ENCODE measurements around the gene EFCAB5.
"Not testable (repeated sequence)": the region's sequence is repeated elsewhere in the genome, so short reads cannot be mapped to it uniquely, and the experiment has no call there.

EFCAB5 gene

DNA sequence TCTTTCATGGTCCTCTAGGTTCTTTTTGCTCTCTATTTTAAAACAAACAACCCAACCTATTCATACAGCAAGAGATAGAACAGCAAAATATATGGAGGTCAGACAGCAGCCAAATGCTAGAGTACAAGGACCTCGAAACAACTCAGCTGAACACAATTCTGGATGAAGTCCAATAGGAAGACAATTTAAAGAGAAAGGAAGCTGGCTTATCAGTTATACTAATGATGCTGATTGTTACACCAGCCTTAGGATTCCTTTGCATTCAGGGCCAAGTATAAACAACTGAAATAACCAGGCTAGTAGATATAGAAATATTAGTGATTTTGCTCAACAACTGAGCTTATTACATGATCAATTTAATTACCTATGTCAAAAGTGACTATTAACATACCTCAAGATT lies 13.9 kb upstream of the EFCAB5 start:
- TF ChIP-seq GATA1 (IDR thresholded peaks at IDR 0.05; ENCODE audit: low read depth, low read length) (no peak), POLR2A (IDR thresholded peaks at IDR 0.05; ENCODE audit: low read length) (no peak)
- DNase-seq: no peak

DNA sequence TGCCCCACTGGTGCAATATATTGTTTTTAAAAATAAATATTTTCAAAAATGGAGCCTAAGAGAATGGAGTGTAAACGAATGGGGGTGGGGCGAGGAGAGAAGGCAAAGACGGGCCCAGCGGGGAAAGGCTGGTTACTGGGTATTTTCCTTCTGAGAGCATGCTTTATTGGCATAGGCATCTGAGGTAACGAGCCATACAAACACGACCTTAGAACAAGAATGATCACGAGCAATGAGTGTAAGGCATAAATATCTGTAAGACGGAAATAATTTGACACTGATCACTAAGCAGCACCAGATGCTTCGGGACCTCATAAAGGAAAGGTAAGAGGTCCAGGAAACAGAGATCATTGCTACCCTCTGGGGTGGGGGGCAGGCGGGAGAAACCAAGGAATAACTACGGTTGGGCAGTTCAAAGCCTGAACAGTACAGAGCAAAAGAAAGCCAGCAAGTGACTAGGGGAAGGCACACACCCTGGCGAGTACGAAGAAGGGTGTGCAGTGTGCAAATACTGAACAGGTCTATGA lies 12.4 kb upstream of the EFCAB5 start:
- peak; percentile 54 to 55 for DNase-seq
- TF ChIP-seq GATA1 (IDR thresholded peaks at IDR 0.05; ENCODE audit: low read depth, low read length) (no peak), POLR2A (IDR thresholded peaks at IDR 0.05; ENCODE audit: low read length) (no peak)

DNA sequence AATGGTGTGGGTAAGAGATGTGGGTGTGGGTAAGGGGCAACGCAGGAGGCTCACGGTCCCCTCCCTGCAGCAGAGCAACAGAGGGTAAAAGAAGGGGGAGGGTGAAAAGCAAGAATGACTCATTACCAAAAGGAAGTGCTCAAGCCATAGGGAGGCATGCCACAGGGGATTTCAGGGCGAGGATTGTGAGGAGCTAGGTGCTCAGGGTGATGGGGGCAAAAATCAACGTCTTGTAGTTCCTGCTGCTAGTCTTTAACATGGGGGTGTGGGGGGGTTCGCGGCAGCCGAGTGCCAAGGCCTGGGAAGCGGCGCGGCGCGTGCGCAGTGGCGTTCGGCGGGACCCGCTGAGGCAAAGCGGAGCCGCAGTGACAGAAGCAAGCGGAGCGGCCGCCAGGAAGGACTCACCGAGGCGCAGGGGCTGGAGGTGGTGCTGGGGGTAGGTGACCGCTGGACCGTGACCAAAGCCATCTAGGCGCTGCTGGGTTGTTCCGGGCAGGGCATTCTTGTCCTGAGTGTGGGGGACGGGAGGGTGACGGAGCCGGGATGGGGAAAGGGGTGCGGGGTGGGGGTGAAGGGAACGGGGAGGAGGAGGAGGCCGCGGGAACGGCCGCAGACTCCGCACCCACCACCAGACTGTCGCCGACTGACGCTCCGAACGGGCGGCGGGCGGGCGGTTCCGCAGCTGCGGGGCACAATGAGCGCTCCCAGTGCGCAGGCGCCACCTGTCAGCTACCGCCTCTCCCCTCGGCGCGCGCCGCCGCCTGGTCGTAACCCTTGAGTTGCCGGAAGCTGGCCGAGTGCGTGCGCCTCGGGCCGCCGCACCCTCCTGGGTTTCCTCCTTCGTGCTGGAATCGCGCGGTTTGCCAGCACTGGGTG lies 11.7 kb upstream of the EFCAB5 start, which contains the start of gene SSH2:
SSH2 (minus strand) TSS at position 696 of the 876 bp plus-strand sequence; CDS start at position 468, 228 bp downstream.
- DNase-seq: peak; percentile 92 to 94
- TF ChIP-seq POLR2A (IDR thresholded peaks at IDR 0.05; ENCODE audit: low read length): peak; percentile 39
- no peak for TF ChIP-seq GATA1 (IDR thresholded peaks at IDR 0.05; ENCODE audit: low read depth, low read length)

DNA sequence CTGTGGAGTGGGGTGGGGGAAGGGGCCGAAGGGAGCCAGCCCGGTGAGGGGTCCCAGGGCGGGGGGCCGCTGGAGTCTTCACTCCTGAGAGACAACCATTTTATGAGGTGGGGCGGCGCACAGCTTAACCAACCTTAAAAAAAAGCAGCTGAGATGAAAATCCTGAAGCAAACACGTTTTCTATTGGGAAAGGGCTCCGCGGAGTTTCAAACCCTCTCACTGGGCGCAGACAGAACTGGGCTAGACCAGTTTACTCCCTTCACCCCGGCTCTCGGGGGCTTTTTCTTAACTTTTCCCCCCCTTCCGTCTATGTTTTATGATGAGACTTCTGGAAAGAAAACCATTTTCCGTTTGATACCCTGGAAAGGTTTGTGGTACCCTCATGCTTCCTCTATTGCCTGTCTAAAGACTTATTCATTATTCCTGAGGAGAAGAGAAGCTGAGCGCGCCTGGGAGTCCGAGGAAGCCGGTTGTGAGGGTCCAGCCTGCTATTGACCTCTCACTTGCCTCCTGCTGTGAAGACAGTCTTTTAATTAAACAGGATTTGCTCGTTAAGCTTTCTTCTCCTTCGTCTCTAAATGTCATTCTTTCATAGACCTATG lies 10.9 kb upstream of the EFCAB5 start:
- no peak for TF ChIP-seq GATA1 (IDR thresholded peaks at IDR 0.05; ENCODE audit: low read depth, low read length)
- no peak for TF ChIP-seq POLR2A (IDR thresholded peaks at IDR 0.05; ENCODE audit: low read length)
- peak in 1 of 2 experiments; percentile 29 for DNase-seq

DNA sequence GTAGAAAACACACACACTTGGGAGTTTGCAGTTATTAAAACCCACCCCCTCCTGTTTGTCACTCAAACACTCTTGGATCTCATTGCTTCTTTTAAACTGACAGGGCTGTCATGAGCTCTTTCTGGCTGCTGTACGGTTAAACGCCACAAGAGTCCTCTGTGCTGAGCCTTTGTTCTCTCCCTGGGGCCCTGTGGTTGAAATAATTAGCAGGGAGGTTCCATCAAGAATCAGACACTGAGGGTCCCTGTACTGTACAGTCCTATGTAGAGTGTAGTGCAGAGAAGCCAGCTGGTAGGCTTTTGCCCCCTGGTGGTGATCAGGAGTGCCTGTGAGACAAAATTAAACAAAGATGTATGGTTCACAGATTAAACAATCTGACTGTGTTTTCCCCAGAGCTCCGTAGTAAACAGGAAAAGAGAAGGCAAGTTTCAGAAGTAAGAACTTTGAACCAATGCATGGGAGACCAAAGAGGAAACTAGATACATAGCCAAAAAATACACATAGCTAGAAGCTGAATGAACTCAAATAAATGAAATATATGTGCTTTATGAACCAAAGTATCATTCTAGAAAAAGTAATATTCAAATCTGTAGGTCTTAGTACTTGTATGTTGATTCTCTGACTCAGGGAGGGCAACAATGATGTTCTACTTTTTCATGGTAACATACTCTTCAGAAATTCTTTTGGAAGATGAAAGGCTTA lies 10.1 kb upstream of the EFCAB5 start:
- no peak for TF ChIP-seq POLR2A (IDR thresholded peaks at IDR 0.05; ENCODE audit: low read length)
- TF ChIP-seq GATA1 (IDR thresholded peaks at IDR 0.05; ENCODE audit: low read depth, low read length): no peak
- DNase-seq: peak; percentile 82 to 87

DNA sequence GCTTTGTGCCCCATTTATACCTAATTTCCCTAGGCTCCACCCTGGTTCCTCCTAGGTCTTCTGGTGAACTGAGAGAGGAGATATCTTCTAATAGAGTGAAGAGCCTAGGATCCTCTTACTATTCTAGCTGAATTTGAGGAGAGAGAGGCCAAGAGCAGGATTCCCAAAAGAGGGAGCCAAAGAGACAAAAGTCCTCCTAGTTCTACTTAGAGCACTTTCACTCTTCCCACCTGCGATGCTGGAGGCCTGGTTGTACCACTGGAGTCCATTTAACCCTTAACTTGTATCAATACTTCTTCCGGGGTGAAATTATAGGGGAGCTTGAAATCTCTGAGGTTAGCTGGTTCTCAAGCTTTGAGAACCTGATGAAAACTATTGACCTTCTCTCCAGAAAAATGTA lies 8.1 kb upstream of the EFCAB5 start:
- TF ChIP-seq GATA1 (IDR thresholded peaks at IDR 0.05; ENCODE audit: low read depth, low read length) (no peak), POLR2A (IDR thresholded peaks at IDR 0.05; ENCODE audit: low read length) (no peak)
- DNase-seq: no peak

DNA sequence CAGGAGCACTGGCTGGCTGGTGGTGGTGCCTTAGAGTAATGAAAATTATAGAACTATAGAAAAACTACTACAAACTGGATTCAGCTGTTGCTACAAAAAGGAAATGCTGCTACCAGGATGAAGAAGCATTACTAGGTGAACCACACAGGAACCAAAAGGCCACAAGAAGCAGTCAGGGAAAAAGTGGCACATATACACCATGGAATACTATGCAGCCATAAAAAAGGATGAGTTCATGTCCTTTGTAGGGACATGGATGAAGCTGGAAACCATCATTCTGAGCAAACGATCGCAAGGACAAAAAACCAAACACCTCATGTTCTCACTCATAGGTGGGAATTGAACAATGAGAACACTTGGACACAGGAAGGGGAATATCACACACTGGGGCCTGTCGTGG lies 5.5 kb upstream of the EFCAB5 start:
- DNase-seq: not testable (repeated sequence)

DNA sequence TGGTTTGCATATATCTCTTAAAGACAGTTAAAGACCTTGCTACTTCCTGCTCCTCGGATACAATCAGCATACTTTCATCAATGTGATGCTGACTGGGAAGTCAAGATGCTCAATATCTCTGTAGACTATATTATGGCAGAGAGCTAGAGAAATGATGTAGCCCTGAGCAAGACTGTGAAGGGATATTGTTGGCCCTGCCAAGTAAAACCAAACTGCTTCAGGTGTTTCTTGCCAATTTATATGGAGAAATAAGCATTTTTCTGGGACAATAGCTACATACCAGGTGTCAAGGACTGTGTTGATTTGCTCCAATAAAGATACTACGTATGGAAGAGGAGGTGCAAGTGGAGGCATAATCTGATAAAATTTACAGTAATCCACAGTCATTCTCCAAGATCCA lies 4.7 kb upstream of the EFCAB5 start:
- no peak for DNase-seq
- TF ChIP-seq POLR2A (IDR thresholded peaks at IDR 0.05; ENCODE audit: low read length): no peak
- TF ChIP-seq GATA1 (IDR thresholded peaks at IDR 0.05; ENCODE audit: low read depth, low read length): no peak

DNA sequence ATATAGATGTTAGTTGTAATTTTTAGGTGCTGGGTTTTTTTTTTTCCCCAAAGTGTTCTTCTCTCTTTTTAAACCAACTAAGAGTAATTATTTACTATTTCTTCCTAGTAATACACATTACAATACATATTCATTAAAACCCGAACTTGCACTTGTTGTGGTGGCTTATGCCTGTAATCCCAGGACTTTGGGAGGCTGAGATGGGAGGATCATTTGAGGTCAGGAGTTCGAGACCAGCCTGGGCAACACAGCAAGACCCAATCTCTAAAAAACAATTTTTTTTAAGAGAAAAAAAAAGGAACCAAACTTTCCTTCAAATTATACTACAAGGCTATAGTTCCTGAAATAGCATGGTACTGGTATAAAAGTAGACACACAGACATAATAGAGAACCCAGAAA lies 3.8 kb downstream of the EFCAB5 start:
- no peak for TF ChIP-seq GATA1 (IDR thresholded peaks at IDR 0.05; ENCODE audit: low read depth, low read length)
- no peak for TF ChIP-seq POLR2A (IDR thresholded peaks at IDR 0.05; ENCODE audit: low read length)
- no peak for DNase-seq

DNA sequence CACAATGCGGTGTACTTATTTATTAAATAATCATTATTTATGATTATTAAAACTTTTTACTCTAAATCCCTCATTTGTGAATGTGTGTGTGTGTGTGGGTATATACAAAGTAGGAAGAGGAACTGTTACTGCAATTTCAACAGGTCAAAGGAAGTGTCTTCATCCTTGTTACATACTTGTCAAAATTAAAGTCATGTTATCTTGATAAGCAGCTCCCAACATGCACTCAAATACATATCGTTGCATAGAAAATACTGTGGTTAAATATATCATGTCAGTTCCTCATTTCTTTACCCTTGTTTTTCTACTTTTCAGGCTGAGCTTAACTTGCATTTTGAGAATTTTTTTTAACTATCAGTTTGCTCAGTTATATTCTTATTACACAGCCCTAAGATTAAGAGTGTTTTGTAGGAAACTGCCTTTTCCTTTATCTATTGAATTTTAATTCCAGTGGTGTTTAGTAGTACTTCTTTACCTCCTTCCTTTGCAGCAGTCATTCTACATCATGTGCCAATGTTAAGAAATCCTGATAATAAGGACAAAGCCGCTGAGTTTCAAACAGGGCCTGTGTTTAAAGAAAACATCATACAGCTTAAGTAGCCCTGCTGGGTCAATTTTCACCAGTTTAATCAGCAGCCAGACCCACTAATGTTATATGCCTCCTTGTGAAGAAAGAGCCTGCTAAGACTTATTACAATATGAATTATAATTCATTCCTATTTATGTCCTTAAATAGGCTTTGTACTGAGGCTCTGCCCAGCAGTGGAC lies 7.2 kb downstream of the EFCAB5 start:
- no peak for DNase-seq
- TF ChIP-seq GATA1 (IDR thresholded peaks at IDR 0.05; ENCODE audit: low read depth, low read length) (no peak), POLR2A (IDR thresholded peaks at IDR 0.05; ENCODE audit: low read length) (no peak)

DNA sequence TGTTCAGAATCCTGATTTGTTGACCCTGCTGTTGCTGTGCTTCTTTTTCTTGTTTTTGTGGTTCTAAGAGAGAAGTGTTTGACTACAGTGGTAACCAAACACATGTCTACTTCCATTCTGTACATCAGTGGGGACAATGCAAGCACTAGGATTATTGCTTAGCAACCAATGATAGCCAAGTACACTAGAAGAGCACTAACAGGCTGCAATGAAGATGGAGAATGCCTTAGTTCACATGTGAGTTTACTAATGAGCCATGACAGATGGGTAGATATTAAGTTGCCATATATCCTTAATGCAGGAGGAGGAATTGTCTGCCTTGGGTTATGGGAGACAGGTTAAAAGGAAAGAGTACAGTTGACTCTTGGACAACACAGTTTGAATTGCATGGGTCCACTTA lies 8.3 kb downstream of the EFCAB5 start:
- no peak for DNase-seq

DNA sequence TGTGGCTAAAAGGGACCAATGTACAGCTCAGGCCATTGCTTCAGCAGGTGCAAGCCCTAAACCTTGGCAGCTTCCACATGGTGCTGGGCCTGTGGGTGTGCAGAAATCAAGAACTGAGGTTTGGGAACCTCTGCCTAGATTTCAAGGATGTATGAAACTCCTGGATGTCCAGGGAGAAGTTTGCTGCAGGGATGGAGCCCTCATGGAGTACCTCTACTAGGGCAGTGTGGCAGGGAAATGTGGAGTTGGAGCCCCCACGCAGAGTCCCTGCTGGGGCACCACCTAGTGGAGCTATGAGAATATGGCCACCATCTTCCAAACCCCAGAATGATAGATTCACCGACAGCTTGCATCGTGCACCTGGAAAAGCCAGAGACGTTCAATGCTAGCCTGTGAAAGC lies 13.0 kb downstream of the EFCAB5 start:
- TF ChIP-seq POLR2A (IDR thresholded peaks at IDR 0.05; ENCODE audit: low read length): no peak
- TF ChIP-seq GATA1 (IDR thresholded peaks at IDR 0.05; ENCODE audit: low read depth, low read length): no peak

More for the DNA sequence above, 8.3 kb downstream of the EFCAB5 start:
- TF ChIP-seq GATA1 (IDR thresholded peaks at IDR 0.05; ENCODE audit: low read depth, low read length) (no peak), POLR2A (IDR thresholded peaks at IDR 0.05; ENCODE audit: low read length) (no peak)

DNA sequence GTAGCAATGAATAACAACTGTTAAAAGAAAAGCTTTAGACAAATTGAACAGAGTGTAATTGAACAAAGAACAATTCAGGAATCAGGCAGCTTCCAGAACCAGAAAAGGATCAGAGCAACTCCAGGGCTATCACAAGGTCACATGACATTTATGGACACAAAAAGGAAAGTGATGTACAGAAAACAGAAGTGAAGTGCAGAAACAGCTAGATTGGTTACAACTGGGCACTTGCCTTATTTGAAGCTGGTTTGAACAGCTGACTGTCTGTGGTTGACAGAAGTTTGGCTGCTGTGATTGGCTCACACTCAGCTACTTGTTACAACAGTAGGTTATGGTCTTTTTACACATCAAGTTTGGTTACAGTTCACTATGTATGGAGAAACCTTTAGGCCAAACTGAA lies 14.8 kb downstream of the EFCAB5 start:
- TF ChIP-seq GATA1 (IDR thresholded peaks at IDR 0.05; ENCODE audit: low read depth, low read length) (no peak), POLR2A (IDR thresholded peaks at IDR 0.05; ENCODE audit: low read length) (no peak)
- no peak for DNase-seq

More for the DNA sequence above, 13.0 kb downstream of the EFCAB5 start:
- no peak for DNase-seq

DNA sequence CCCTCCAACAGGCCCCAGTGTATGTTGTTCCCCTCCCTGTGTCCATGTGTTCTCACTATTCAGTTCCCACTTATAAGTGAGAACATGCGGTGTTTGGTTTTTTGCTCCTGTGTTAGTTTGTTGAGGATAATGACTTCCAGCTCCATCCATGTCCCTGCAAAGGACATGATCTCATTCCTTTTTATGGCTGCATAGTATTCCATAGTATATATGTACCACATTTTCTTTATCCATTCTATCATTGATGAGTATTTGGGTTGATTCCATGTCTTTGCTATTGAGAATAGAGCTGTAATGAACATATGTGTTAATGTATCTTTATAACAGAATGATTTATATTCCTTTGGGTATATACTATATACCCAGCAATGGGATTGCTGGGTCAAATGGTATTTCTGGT lies 16.1 kb downstream of the EFCAB5 start:
- not testable (repeated sequence) for DNase-seq

Measured in erythroblast (primary cell).